GM18511 (cell line): ENCODE data around the gene HSD3B7.
"Not testable (repeated sequence)": the region's sequence is repeated elsewhere in the genome, so short reads cannot be mapped to it uniquely, and the experiment has no call there.

Source experiments
- ATAC-seq: cut with Tn5 transposase; IDR thresholded peaks from one replicate; pipeline ENCODE4 v1.9.1; 2021; ENCODE audit warnings: mild to moderate bottlenecking, moderate library complexity; ENCODE audit not compliant: unreplicated experiment

HSD3B7 gene

GRCh38 chr16:30998852-30999761 lies 14.1 kb downstream of the HSD3B7 start:
- ATAC-seq, result no peak

- ATAC-seq, result no peak
These were observed 15.8 kb downstream of the HSD3B7 start for GRCh38 chr16:31000671-31001382.

DNA sequence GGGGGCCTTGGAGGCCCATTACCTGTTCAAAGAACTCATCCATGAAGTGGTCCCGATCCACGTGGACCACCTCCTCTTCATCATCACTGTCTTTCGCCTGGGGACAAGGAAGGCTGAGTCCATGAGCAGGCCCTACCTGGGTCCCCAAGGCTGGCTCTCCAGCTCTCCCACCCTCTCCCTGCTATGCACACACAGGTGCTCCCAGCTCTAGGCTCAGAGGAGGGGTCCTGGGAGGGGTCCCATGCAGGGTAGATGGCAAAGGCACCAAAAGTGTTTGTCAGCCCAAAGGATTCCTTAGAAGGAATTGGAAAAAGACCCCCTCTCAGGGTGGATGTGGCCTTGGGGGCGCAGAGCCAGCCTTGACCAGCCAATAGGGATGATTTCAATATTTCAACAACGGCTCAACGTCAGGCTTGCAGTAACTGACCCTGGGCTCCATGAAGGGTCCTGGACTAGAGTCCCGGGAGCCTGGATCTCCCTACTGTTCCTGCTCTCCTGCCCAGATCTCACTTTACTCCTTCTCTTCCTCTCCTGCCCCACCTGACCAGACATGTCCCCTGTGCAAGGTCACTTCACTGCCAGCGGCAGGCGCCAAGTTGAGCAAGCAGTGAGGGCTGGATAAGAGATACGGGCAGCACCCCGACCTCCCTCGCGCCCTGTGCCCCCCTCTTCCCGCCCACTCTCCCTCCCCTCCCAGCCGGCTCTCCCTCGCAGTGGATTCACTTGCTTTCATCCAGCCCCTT lies 16.7 kb downstream of the HSD3B7 start:
- ATAC-seq, result no peak

- no peak for ATAC-seq
These were observed 17.3 kb downstream of the HSD3B7 start for GRCh38 chr16:31002250-31002700.

DNA sequence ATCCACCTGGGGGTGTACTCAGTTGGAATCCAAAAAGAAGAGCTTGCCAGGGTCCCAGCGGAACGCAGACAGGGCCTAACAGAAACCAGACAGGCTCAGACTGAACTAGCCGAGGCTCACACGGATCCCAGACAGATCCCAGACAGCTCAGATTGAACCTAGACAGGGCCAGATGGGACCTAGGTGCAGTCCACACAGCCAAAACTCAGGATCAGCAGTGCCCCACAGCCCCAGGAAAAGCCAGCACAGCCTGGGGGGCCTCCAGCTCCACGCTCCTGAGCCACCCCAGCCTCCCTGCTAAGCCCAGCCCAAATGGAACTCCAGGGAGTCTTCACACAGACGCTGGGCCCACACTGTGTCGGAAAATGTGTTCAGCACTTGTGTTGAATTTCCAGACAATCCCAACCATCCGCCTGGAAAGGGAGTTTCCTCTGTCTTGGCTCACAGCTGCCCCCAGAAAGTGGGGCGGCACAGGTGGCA lies 17.9 kb downstream of the HSD3B7 start:
- no peak for ATAC-seq

DNA sequence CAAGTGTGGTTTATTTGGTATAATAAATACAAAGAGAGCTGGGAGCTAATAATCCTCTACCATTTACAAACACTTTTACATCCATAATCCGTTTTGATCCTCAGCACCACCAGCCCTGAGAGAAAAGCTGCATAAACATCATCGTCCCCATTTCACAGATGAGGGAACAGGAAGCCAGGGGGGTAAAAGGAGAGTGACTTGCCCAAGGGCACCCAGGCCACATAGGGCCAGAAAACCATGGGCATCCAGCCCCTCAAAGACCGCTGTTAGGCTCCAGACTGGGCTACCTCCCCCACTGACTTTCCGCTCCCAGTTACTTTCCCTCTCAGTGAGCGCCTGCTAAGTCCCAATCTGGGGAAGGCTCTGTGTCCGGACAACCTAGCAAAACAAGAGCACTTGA lies 18.7 kb downstream of the HSD3B7 start:
- ATAC-seq, result no peak

- ATAC-seq, result no peak
These were observed 19.7 kb downstream of the HSD3B7 start for GRCh38 chr16:31004658-31005057.

GRCh38 chr16:31005350-31006085 lies 20.5 kb downstream of the HSD3B7 start:
- ATAC-seq, result no peak

GRCh38 chr16:31006086-31006385 lies 21.0 kb downstream of the HSD3B7 start:
- ATAC-seq, result no peak

GRCh38 chr16:31006589-31006988 lies 21.6 kb downstream of the HSD3B7 start:
- ATAC-seq, result no peak

- ATAC-seq, result no peak
These were observed 22.7 kb downstream of the HSD3B7 start for GRCh38 chr16:31007684-31008083.

- ATAC-seq, result no peak
These were observed 23.1 kb downstream of the HSD3B7 start for GRCh38 chr16:31008149-31008548.

DNA sequence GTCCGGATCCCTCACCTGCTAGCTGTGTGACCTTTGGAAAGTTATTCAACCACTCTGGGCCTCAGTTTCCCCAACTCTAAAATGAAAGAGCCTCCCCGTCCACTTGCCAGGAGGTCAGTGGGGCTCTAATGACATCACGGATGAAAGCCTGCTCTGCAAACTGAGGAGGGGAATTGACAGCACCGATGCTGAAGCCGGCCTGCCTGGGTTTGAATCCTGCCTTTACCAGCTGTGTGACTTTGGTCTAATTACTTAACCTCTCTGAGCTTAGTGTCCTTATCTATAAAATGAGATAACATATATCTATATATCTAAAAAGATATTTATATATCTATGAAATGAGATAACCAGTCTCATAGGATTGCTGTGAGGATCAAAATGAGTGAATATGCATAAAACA lies 23.5 kb downstream of the HSD3B7 start:
- no peak for ATAC-seq

DNA sequence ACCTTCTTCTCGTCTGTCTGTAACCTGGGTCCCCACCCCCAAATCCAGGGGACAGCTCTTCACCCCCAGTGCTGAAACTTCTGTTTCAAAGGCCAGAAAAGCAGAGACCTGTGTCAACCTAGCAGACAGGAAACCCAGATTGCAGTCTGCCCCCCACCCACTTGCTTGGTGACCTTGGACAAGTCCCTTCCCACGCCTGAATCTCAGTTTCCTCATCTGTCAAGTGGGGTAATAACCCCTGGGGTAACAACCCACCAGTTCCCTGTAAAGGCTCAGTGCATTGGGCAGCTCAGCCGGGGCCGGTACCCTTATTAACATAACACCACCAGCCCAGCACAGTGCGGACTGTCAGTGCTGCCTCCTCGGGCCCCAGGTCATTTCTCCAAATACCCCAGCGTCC lies 24.1 kb downstream of the HSD3B7 start:
- ATAC-seq, result no peak

GRCh38 chr16:31009894-31010584 lies 25.0 kb downstream of the HSD3B7 start:
- ATAC-seq, result no peak

DNA sequence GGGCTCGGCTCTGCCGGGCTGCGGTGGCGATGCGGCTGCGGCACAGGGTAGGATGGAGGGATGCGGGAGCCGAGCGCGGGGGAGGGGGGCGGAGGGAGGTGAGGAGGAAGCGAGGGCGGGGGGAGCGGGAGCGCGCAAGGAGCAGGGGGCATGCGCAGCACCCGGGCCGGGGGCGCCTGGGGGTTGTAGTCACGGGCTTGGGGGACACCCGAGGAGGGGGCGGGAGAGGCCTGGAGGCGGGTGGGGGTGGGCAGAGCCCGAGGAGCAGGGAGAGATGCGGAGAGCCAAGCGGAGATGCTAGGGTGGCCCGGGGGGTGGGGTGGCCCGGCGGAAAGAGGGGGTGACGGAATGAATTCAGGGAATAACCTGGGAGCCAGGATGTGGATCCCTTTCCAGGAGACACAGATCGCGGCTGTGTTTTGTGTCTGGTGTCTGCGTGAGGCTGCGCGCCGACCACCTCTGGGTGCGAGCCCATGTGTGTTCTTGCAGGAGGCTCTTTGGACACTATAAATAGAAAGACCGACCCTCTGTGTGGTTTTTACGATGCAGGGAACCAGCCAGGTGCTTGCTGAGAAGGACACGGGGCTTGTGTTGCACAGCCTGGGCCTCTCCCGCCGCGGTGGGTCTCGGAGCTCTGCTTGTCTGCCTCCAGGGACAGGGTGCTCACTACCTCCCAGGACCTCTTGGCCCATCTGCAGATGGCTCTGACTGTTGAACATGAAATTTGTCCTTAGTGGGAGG lies 25.7 kb downstream of the HSD3B7 start, which contains the start of gene STX1B:
STX1B (minus strand) TSS at position 54 of the 741 bp plus-strand sequence. CDS start 242 bp downstream, outside the sequence.
- ATAC-seq, result no peak

GRCh38 chr16:31011815-31012214 lies 26.8 kb downstream of the HSD3B7 start:
- not testable (repeated sequence) for ATAC-seq

- not testable (repeated sequence) for ATAC-seq
These were observed 28.3 kb downstream of the HSD3B7 start for GRCh38 chr16:31013292-31013691.

GRCh38 chr16:31016018-31016417 lies 31.0 kb downstream of the HSD3B7 start:
- no peak for ATAC-seq
